ENCODE results near the gene CHERP. TPM values are rescaled to one million over a fixed set of nuclear protein-coding genes. Genes with fewer than 3 reads are reported as not detected.

Gene CHERP
- 10 to 100 TPM; 29.2 to 52.3 (median 39.9) TPM for polyA plus RNA-seq (ENCODE audit: insufficient read depth in 1 of 5, insufficient read length in 5 of 5, low replicate concordance in 1 of 5)
- long read RNA-seq, donor 1, partial matches to known transcripts: 30 of 31 reads
- long read RNA-seq, donor 1, other reads (novel, unspliced or antisense): 0 of 31 reads
- long read RNA-seq, donor 2, full-length matches to known transcripts: 1 of 1 reads
- long read RNA-seq, donor 2, partial matches to known transcripts: 0 of 1 reads
- long read RNA-seq, donor 2, other reads (novel, unspliced or antisense): 0 of 1 reads
- long read RNA-seq, donor 3, partial matches to known transcripts: 5 of 5 reads
- long read RNA-seq, donor 3, other reads (novel, unspliced or antisense): 0 of 5 reads
- long read RNA-seq, donor 4, partial matches to known transcripts: 7 of 8 reads
- long read RNA-seq, donor 4, other reads (novel, unspliced or antisense): 0 of 8 reads
- long read RNA-seq, donor 5, partial matches to known transcripts: 22 of 22 reads
- long read RNA-seq, donor 5, other reads (novel, unspliced or antisense): 0 of 22 reads
- long read RNA-seq, donor 6, partial matches to known transcripts: 6 of 7 reads
- long read RNA-seq, donor 6, other reads (novel, unspliced or antisense): 0 of 7 reads
- long read RNA-seq, donor 7, full-length matches to known transcripts: 3 of 8 reads
- long read RNA-seq, donor 7, partial matches to known transcripts: 5 of 8 reads
- long read RNA-seq, donor 7, other reads (novel, unspliced or antisense): 0 of 8 reads
- long read RNA-seq, donor 8, partial matches to known transcripts: 6 of 6 reads
- long read RNA-seq, donor 8, other reads (novel, unspliced or antisense): 0 of 6 reads

DNA sequence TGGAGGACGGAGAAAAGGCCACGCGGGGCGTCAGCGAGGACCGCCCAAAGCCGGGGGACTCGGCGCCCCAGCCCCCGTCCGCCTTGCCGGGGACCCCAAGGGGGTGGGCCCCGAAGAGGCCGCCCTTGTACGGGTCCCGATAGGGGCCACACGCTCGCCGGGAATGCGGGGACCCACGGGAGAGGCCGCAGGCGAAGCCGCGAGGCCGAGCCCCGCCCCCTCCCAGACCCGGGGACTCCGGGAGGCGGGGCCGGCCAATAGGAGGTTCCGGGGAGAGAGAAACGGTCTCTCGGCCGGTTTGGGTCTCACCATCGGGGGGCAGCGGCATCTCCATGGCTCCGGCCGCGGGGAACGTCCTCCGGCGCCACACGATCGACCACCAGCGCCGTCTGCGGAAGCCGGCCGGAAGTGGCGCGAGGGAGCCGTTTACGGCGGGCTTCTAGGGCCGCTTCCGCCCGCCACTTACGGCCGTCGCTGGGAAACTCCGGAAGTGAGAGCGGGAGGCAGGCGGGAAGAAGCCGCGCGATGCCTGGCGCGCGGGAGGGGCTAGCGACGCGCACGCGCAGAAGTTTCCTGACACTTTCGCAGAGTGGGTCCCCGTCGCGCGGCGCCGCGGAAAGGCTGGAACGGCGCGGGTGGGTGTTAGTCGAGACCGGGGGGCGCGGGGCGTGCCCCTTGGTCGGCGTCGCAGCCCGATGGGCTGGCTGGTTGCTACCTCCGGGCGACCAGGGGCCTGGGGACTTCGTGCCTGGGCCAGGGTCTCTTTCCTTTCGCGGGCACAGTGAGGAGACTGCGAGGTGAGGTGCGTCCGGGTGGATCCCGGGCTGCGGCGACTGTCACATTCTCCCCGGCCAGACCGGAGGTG lies at the start of gene CHERP:
Gene CHERP (minus strand): TSS at position 393 of the 865 bp plus-strand sequence. CDS start 59 bp downstream, at position 334.
- DNase-seq: peak; percentile 93 to 94

DNA sequence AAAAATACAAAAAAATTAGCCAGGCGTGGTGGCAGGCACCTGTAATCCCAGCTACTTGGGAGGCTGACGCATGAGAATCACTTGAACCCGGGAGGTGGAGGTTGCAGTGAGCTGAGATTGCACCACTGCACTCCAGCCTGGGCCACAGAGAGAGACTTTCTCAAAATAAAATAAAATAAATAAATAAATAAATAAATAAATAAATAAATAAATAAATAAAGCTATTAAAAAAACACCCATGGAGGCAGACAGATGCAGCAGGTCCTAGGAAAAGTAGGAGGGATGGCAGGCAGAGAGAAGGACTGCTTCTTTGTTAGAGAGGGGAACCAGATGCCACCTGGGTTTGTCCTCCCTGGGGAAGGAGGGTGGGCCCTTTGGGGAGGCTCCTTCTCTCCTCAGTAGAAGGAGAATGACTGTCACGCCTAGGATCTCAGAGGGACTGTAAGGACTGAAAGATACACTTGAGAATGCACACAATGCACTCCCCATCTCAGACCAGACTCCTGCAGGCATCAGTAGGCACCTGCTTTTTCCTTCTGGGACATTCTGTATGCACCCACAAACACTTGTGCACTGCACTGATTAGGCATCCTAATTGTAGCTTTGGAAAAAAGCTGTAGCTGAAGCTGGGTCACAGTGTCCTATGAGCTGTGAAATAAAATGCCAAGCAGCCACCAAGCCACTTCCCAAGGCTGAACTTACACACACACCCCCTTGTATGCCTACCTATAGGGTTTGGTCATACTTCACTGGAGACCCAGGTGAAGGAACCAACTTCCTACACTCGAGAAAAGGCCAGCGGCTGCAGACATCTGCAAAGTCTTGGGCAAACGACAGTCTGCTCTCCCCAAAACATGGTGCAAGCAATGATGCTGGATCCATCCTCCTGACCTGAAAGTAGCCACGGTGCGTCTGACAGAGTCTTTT lies 48.9 kb upstream of the CHERP start:
- no peak for DNase-seq

DNA sequence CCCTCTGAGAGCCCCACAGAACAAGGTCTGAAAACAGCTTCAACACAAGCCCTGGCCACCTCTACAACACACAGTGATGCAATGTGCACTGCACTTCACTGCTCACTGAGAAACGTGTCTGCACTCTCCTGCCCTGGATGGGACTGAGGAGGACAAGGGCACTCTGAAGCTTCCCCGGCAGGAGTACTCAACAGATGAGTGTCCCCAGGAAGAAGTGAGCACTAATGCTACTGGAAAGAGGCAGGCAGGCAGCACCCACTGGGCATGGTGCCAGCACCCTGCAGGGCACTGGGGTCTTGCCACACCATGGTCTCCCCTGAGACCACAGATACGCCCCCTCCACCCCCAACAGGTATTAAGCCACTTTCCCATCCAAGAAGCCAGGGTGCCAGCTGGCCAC lies 47.7 kb upstream of the CHERP start:
- DNase-seq: no peak

GRCh38 chr19:16588824-16589577 lies 46.8 kb upstream of the CHERP start:
- DNase-seq: no peak

DNA sequence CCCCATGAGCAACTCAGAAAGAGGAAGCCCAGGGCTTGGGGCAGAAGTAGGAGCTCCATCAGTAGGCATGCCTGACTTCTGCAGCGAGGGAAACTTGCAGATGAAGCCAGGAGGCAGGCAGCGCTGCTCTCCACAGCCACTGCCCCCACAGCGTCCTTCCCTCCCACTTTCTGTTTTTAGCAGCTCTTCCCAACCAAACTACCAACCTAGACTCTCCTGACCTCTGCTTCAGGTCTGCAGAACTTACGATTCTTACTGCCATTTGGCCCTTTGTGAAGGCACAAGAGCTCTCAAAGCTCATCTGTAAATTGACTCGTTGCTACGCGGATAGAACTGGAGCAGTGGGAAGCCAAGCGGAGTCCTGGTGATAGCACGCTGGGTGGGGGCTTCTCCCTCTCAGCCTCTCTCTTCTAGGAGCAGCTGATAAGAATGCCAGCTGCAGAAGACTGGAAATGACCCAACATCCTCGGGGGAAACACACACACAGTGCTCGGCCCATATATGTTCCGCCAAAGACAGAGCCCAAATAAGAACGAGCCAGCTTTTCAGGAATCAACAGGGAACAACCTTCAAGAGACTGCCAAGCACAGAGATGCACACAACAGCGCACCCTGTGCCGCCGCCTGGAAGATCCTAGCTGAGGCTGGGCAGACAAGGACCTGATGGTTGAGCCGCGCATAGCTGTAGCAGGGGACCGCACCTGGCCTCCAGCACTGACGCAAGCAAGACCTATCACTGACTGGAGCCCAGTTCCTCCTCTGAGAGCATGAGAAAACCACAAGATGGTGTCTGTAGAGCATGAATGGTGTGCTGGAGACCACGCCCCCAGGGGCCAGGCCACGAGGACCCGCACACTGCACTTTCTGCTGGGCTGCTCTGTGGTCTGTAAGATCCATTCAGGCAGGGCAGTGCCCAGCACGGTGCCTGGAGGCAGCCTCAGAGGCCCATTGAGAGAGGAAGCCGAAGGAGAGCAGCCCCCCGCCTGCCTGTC lies 45.9 kb upstream of the CHERP start:
- DNase-seq: no peak

GRCh38 chr19:16586991-16587832 lies 45.0 kb upstream of the CHERP start:
- no peak for DNase-seq

GRCh38 chr19:16586477-16586871 lies 44.2 kb upstream of the CHERP start:
- DNase-seq: no peak

DNA sequence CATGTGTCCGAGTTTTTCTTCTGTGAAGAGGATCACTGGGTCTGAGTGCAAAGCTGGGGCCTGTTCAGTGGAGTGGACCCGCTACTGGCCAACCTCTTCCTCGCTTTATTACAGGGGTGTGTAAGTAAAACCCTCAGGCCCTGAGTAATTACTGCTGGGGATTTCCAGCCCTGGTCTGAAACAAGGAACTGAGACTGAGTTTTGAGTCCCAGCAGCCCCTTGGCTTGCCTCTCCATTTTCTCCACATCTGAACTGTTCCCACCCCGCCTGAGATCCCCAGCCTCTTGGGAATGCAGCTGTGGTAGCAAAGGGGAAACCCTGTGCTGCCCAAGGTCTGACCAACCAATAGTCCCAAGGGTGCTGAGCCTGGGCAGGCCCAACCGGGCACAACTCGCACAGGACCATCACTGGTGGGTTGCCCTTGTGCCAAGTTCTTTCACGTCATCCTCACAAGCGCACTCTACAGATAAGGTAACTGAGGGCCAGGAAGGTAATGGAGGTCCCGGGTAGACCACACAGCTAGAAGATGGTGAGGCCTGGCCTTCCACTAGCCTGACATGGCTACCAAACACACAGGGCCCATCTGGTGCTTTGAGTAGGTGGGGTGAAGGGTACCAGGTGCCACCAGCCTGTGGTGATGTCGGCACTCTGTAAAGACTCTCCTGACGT lies 43.7 kb upstream of the CHERP start:
- DNase-seq: no peak

DNA sequence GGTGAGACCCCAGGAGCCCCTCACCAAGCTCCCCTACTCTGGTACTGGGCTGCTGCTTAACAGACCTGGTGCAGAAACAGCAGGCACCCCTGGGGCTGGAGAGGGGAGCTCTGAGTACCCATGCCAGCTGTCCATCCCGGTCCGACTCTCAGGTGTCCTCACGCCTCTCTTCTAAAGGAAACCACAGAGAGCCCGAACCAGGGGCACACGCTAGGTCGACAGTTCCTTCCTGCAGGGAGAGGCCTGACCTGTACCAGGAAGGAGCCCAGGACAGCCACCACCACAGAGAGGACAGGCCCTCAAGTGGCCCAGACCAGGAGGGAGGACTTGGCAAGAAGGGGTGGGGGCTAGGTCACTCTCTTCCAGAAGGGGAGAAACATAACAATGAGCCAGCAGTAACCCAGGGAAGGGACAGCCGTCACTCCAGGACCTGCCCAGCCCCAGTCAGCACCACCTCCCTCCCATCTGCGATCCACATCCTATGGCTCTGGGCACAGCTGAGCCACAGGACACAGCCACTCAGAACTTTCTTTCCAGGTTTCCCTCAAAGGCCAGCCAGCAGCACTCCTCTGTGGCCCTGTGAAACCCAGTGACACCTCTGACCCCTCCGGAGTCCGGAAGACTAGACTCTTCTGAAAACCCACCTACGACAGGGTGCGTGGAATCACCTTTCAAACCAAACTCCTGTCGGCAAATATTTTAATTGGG lies 43.0 kb upstream of the CHERP start:
- no peak for DNase-seq

DNA sequence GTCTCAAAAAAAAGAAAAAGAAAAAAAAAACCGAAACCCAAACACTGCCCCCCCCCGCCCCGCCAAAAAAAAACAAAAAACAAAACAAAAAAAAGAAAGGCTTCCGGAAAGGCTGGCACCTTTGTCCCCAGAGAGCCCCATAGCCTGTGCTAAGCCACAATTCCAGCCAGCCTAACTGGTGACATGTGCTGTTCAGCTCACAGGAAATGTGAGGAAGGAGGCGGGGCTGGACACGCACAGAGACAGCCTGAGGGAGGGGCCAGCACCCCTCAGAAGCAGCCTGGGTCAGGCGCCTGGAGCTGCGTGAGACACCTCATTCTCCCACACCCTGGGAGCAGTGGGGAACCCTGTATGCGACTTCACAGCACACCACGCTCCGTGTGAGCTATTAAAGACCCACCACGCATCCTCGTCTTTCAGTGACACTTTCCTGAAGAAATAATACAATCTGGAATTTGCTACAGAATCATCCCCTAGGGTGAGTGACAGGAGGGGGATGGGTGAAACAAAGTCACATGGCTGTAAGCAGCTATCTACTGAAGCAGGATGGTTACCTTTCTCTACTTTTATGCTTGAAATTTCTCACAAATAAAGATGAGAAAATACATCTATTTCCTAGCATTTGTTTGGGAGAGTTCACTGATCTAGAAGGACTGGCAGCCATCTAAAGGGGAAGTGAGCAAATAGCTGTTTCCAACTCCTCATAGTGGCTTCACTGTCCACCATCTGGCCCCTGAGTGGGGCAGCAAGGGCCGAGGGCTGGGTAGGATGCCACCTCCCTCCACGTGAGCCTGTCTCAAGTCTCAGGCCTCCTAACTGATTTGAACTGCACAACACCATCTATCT lies 42.2 kb upstream of the CHERP start:
- peak in 1 of 2 donors; percentile 43 for DNase-seq

DNA sequence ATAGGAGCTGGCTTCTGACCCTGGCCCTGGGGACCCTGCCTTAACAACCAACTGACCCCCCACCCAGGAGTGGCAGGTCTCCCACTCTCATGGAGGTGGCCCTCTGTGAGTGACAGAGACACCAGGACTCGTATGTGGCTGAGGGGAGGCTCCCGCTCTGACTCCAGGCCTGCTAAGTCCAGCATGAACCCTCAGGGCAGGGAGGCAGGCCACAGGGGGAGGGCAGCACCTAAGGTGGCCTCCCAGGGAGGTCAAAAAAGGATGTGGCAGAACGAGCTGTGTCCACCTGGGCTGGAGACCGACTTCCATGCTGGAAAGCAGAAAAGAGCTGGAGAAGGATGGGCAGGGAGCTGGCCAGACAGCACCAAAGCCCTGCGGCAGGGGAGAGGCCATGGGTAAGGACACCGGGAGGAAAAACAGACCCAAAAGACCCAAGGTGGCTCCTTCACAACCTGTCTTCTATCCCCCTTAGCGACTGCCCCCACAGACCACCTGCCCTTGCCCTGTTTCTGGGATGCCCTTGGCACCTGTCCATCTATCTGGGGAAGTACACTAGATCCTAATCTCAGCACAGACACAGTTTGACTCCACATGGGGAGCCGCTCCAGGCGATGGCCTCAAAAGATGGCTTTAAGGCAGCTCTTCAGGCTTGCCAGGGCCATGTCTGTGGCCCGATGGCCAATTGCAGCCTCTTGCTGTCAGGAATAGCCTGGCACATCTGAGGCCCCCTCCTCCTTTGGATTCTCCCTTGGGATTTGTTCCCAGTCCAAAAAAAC lies 40.4 kb upstream of the CHERP start:
- DNase-seq: no peak

GRCh38 chr19:16581971-16582343 lies 39.7 kb upstream of the CHERP start:
- DNase-seq: no peak

- no peak for DNase-seq
Measured at GRCh38 chr19:16581145-16581970, 39.1 kb upstream of the CHERP start.

GRCh38 chr19:16579381-16579780 lies 37.1 kb upstream of the CHERP start:
- no peak for DNase-seq
